Heart right ventricle (tissue), 16 donors: Measurements from ENCODE around the gene CTDSPL2. TPM values are rescaled to one million over a fixed set of nuclear protein-coding genes. Genes with fewer than 3 reads are reported as not detected.

Source experiments
- ATAC-seq, 8 donors: fragments of 200-7000 bp; cut with Tn5 transposase; one replicate each; pipeline ENCODE4 v1.9.1; 2020; ENCODE audit warnings: mild to moderate bottlenecking in 8 of 8, moderate library complexity in 8 of 8, moderate number of reproducible peaks in 1 of 8
- DNase-seq, 2 donors: peaks; one replicate each; pipeline ENCODE4 v3.0.0-alpha.2; 2020
- H3K27ac ChIP-seq, 10 donors: fragments of 200-600 bp; sonication (generic) in 2 of 10; one replicate each; pipeline versions ENCODE4 v1.5.0 to v1.8.0; 2020 to 2022; ENCODE audit warnings: mild to moderate bottlenecking in 3 of 10
- H3K27me3 ChIP-seq, 7 donors: fragments of 200-600 bp; one replicate each; pipeline ENCODE4 v1.8.0; 2021 to 2022; ENCODE audit warnings: mild to moderate bottlenecking in 2 of 7
- H3K36me3 ChIP-seq, 9 donors: fragments of 200-600 bp; sonication (generic) in 1 of 9; one replicate each; pipeline versions ENCODE4 v1.5.0 to v1.8.0; 2020 to 2022; ENCODE audit warnings: mild to moderate bottlenecking in 2 of 9
- H3K4me1 ChIP-seq, 9 donors: fragments of 200-600 bp; sonication (generic) in 1 of 9; one replicate each; pipeline versions ENCODE4 v1.5.0 to v1.8.0; 2020 to 2022; ENCODE audit warnings: mild to moderate bottlenecking in 4 of 9
- H3K4me3 ChIP-seq, 10 donors: fragments of 200-600 bp; sonication (generic) in 2 of 10; one replicate each; pipeline versions ENCODE4 v1.5.0 to v1.8.0; 2020 to 2022; ENCODE audit warnings: mild to moderate bottlenecking in 7 of 10, moderate library complexity in 2 of 10
- H3K9me3 ChIP-seq, 11 donors: fragments of 200-600 bp in 10 of 11; sonication (generic) in 2 of 11; one replicate each; pipeline versions ENCODE4 v1.5.0 to v1.8.0; 2013 to 2022; ENCODE audit warnings: mild to moderate bottlenecking in 2 of 11, control low read depth in 1 of 11, moderate library complexity in 1 of 11
- WGBS, 2 donors: extraction: QIAGEN DNeasy Blood & Tissue Kit; methylation state at CpG; one replicate each; pipeline ENCODE4 v1.1.7; 2013; ENCODE audit warnings: inconsistent platforms in 1 of 2; 5-methylcytosine and 5-hydroxymethylcytosine counted together
- intact Hi-C, 10 donors: fragments of 100-400 bp; cut with DNase I; formaldehyde crosslinking; loops; one replicate each; pipeline versions ENCODE4 v1.11.1 to v1.14.2; 2022
- polyA plus RNA-seq, 2 donors: library from polyadenylated mRNA; stranded (reverse); fragments of 200-250 nt; gene quantifications; one replicate each; pipeline ENCODE4 v1.2.3, GENCODE V29; 2013
- total RNA-seq, 10 donors: library from RNA; stranded (reverse); fragmentation: NEBNext Ultra II Directional in 3 of 10; extraction: Animal tissue kit (Norgen Biotek cat#: 25700) in 3 of 10; gene quantifications; one replicate each; pipeline versions ENCODE4 v1.2.1 to v1.2.4, GENCODE V29; 2021 to 2023
- TF ChIP-seq, protein P1 (sequence below), 9 donors: fragments of 200-600 bp; sonication (generic) in 2 of 9; IDR thresholded peaks; one replicate each; pipeline versions ENCODE4 v1.5.0 to v1.8.0; 2021 to 2022; ENCODE audit warnings: antibody characterized with exemption in 9 of 9, mild to moderate bottlenecking in 5 of 9, moderate library complexity in 1 of 9
- donor health status: Arrhythmogenic right ventricular cardiomyopathy.
- donor health status: ischemic (EF 13 %, LVEDD 7.1; RV severe dilation, severe dysfunction).
- donor health status: healthy with polysubstance abuse.
- donor health status: DM: no; HTN: yes; CAD: no.
- donor health status: DM: no; HTN: no; CAD: no.
- donor health status: ischemic (EF 25% LVEDD 6.9; RV normal size, moderate dysfunction).
- donor health status: ischemic (EF 25% LVEDD 5.7; RV mildly dilated, moderate dysfunction).
- donor health status: healthy.
- donor health status: DM: yes; HTN: yes; CAD: no.
- donor health status: Ischemic cardiomyopathy.
- donor health status: ischemic (EF 35%, LVEDD 5.7; RV mildly dilated, moderate dysfunction).
- donor health status: nonischemic (EF 11% LVEDD 7.7; RV severe dilation, severe dysfunction).
- donor health status: DM: yes; HTN: yes; CAD: no.
- donor health status: PGD.
- donor health status: ischemic (EF 29% LVEDD 5.4; RV normal size, mild dysfunction).
- donor health status: nonischemic (EF 23%, LVEDD 6.1; RV moderate dilation, normal function).

CTDSPL2 gene
- total and polyA plus RNA-seq, 12 donors = 3.5 to 22.3 (median 17.7) TPM

DNA sequence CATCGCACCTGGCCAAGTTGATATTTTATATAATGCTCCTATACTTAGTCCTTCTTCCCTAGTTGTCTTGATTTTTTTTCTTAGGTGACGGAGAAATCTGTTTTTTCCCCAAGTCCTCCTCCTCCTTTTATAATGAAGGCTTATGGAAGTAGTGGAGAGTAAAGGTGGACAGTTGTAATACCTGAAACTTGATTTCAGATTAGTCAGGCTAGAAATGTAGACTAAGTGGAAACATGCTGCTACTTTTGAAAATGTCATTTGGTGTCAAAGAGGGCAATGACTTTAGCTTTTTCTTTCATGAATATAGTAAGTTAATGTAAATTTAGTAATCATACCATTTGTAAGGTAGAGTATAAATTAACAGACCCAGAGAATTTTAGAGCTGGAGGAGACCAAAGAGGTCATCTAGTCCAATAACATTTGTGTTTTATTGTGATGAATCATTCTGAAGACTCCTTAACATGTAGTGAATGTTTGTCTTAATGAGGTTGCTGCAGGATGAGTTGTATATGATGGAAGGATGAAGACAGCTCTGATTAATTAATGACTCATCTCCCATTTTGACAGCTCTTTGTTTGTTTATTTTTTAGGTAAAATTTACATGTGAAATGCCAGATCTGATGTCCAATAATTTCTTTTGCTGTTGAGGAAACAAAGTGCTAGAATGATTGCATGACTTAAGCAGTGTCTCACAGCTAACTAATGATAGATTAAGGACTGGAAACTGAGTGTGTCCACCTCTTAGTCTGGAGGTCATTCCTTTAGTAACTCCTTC is 8.7 kb downstream of the CTDSPL2 start:
- Histone ChIP-seq H3K9me3 (no peaks in the 10 kb centered on the region), H3K27me3 (no peaks in the 10 kb centered on the region), H3K4me3 (no peak overlapping the region), H3K36me3 (peaks cover 0 to 18% (median 0%) of the 10 kb centered on the region in 9 donors), H3K4me1 (peaks cover 0 to 45% (median 14%) of the 10 kb centered on the region in 9 donors), H3K27ac (no peak overlapping the region)
- intact Hi-C loops = no loop called here
- TF ChIP-seq, protein P1, sequence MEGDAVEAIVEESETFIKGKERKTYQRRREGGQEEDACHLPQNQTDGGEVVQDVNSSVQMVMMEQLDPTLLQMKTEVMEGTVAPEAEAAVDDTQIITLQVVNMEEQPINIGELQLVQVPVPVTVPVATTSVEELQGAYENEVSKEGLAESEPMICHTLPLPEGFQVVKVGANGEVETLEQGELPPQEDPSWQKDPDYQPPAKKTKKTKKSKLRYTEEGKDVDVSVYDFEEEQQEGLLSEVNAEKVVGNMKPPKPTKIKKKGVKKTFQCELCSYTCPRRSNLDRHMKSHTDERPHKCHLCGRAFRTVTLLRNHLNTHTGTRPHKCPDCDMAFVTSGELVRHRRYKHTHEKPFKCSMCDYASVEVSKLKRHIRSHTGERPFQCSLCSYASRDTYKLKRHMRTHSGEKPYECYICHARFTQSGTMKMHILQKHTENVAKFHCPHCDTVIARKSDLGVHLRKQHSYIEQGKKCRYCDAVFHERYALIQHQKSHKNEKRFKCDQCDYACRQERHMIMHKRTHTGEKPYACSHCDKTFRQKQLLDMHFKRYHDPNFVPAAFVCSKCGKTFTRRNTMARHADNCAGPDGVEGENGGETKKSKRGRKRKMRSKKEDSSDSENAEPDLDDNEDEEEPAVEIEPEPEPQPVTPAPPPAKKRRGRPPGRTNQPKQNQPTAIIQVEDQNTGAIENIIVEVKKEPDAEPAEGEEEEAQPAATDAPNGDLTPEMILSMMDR (IDR thresholded peaks at IDR 0.05) = no peak
- WGBS, 2 donors = 95 to 98% methylated on average over 2 of the region's 2 CpGs
- DNase-seq = no peak
- ATAC-seq = no peak

DNA sequence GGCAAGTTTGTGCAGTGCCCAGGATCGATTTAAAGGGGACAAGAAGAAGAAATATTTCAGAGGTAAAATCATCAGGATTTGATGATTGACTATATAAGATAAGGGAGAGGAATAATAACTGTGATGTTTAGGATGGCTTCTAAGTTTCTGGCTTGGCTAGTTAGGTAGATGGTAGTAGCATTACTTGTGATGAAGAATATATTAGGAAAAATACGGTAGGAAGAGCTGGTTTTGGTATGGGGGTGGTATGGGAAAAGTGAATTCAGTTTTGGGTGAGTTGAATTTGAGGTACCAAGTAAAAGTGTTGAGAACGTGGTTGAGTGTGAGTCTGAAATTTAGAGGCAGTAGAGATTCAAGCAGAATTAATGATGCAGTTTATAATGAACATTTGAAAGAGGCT is 11.0 kb downstream of the CTDSPL2 start:
- Histone ChIP-seq H3K27me3 (no peaks in the 10 kb centered on the region), H3K4me1 (peaks cover 0 to 54% (median 19%) of the 10 kb centered on the region in 9 donors), H3K27ac (no peak overlapping the region), H3K9me3 (peaks cover 0 to 8% (median 0%) of the 10 kb centered on the region in 11 donors), H3K36me3 (peaks cover 0 to 13% (median 0%) of the 10 kb centered on the region in 9 donors), H3K4me3 (no peak overlapping the region)
- ATAC-seq = no peak
- DNase-seq = no peak
- TF ChIP-seq, protein P1 (IDR thresholded peaks at IDR 0.05) = no peak
- intact Hi-C loops = no loop called here
- 83 to 89% methylated on average over 3 of the region's 3 CpGs for WGBS, 2 donors

DNA sequence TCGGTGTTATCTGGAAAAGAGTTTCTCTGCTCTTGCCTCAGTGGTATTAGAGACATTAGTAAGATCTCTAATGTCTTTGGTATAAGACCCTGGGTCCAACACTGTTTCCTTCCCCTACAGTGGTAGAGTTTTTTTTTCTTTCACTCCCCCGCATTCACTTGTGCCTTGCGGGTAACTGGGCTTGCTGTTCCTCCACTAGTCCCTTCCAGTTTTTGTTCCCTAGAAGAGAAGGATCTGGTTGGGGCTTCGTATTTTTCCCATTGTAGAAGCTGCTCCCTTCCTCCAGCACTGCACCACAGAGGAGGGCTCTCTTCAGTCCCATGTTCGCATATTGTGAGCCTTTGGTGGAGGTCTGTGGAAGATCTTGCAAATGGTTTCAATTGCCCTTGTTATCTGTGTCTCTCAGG is 13.7 kb downstream of the CTDSPL2 start:
- no peak for DNase-seq
- intact Hi-C loops = loop anchor here in 1 of 10 donors (10.0 kb wide), 1 partner anchor 1806 kb away; no protein-coding TSS in a partner anchor
- Histone ChIP-seq H3K9me3 (peaks cover 0 to 14% (median 0%) of the 10 kb centered on the region in 11 donors), H3K27me3 (no peaks in the 10 kb centered on the region), H3K4me3 (no peak overlapping the region), H3K27ac (no peak overlapping the region), H3K4me1 (peaks cover 0 to 49% (median 19%) of the 10 kb centered on the region in 9 donors), H3K36me3 (peaks cover 0 to under 1% (median 0%) of the 10 kb centered on the region in 9 donors)
- TF ChIP-seq, protein P1 (IDR thresholded peaks at IDR 0.05) = no peak
- WGBS, 2 donors = 66 to 69% methylated on average over 5 of the region's 5 CpGs
- ATAC-seq = peak in 1 of 8 donors; percentile 15

DNA sequence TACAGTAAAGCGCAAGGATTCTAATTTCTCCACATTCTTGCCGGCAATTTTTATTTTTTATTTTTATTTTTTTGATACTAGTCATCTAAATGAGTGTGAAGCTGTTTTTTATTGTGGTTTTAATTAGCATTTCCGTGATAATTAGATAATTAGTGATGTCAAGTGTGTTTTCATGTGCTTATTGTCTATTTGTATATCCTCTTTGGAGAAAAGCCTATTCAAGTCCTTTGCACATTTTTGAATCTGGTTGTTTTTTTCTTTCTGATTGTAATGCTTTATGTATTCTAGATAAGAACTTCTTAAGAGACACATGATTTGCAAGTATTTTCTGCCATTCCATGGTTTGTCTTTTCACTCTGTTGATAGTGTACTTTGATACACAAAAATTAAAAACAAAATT is 16.1 kb downstream of the CTDSPL2 start:
- 96 to 98% methylated on average over 3 of the region's 3 CpGs for WGBS, 2 donors
- TF ChIP-seq, protein P1 (IDR thresholded peaks at IDR 0.05) = no peak
- intact Hi-C loops = loop anchor here in 1 of 10 donors (10.0 kb wide), 1 partner anchor 1809 kb away; no protein-coding TSS in a partner anchor
- Histone ChIP-seq H3K4me1 (peaks cover 0 to 32% (median 18%) of the 10 kb centered on the region in 9 donors), H3K27me3 (no peaks in the 10 kb centered on the region), H3K36me3 (peaks cover 0 to 14% (median 0%) of the 10 kb centered on the region in 9 donors), H3K9me3 (peaks cover 0 to 14% (median 0%) of the 10 kb centered on the region in 11 donors), H3K27ac (no peak overlapping the region), H3K4me3 (no peak overlapping the region)
- ATAC-seq = no peak
- DNase-seq = no peak
